Measurements from ENCODE around the gene TMEM163. TPM values are rescaled to one million over a fixed set of nuclear protein-coding genes. Genes with fewer than 3 reads are reported as not detected.

The TMEM163 gene
- total RNA-seq, 2 donors from 2014 or later: 16.2 to 27.5 TPM

- H3K9me3 ChIP-seq: no peaks in the 10 kb centered on the region
- ATAC-seq: peak; percentile 64
- DNase-seq: peak in 3 of 4 donors; percentile 42 to 65 (median 56)
- 35 to 37% methylated on average over 4 of the region's 4 CpGs for WGBS, 2 donors
- intact Hi-C loops (cut with DNase I): no loop called here
- TF ChIP-seq POLR2A (IDR thresholded peaks at IDR 0.05) (peak in 2 of 3 donors; percentile 38 to 53), CTCF (IDR thresholded peaks at IDR 0.05) (no peak)
- no peaks in the 10 kb centered on the region for H3K27me3 ChIP-seq
- H3K27ac ChIP-seq: peak overlapping the region; percentile 61 to 80 (median 74)
- peaks cover 91% of the 10 kb centered on the region for H3K4me1 ChIP-seq
- H3K4me3 ChIP-seq: no peak overlapping the region
- H3K36me3 ChIP-seq (replicated peaks in 1 of 2; ENCODE audit: insufficient read depth in 1 of 2, low read depth in 2 of 2): no peaks in the 10 kb centered on the region
These were observed 44.1 kb downstream of the TMEM163 start for GRCh38 chr2:134674687-134675086.

GRCh38 chr2:134671513-134671912 lies 47.3 kb downstream of the TMEM163 start:
- intact Hi-C loops (cut with DNase I): no loop called here
- H3K36me3 ChIP-seq (replicated peaks in 1 of 2; ENCODE audit: insufficient read depth in 1 of 2, low read depth in 2 of 2): no peaks in the 10 kb centered on the region
- WGBS, 2 donors: 43 to 44% methylated on average over 1 of the region's 1 CpG
- H3K4me3 ChIP-seq: no peak overlapping the region
- DNase-seq (no peak), ATAC-seq (no peak)
- H3K27me3 ChIP-seq: no peaks in the 10 kb centered on the region
- no peaks in the 10 kb centered on the region for H3K9me3 ChIP-seq
- peaks cover 94% of the 10 kb centered on the region for H3K4me1 ChIP-seq
- TF ChIP-seq POLR2A (IDR thresholded peaks at IDR 0.05) (no peak), CTCF (IDR thresholded peaks at IDR 0.05) (no peak)
- peak overlapping the region; percentile 84 to 94 (median 89) for H3K27ac ChIP-seq

- 4 to 7% methylated on average over 4 of the region's 4 CpGs for WGBS, 2 donors
- TF ChIP-seq CTCF (IDR thresholded peaks at IDR 0.05): no peak
- peak; percentile 23 to 66 (median 59) for TF ChIP-seq POLR2A (IDR thresholded peaks at IDR 0.05)
- H3K4me3 ChIP-seq: no peak overlapping the region
- ATAC-seq: peak; percentile 78
- H3K4me1 ChIP-seq: peaks cover 92% of the 10 kb centered on the region
- H3K27me3 ChIP-seq: no peaks in the 10 kb centered on the region
- H3K27ac ChIP-seq: peak overlapping the region; percentile 84 to 94 (median 89)
- H3K9me3 ChIP-seq: no peaks in the 10 kb centered on the region
- DNase-seq: peak; percentile 90 to 95 (median 94)
- H3K36me3 ChIP-seq (replicated peaks in 1 of 2; ENCODE audit: insufficient read depth in 1 of 2, low read depth in 2 of 2): no peaks in the 10 kb centered on the region
- intact Hi-C loops (cut with DNase I): no loop called here
These were observed 47.8 kb downstream of the TMEM163 start for GRCh38 chr2:134670955-134671354.

GRCh38 chr2:134669731-134670669 lies 48.8 kb downstream of the TMEM163 start:
- peak in 2 of 7 experiments; percentile 5 to 8 for TF ChIP-seq CTCF (IDR thresholded peaks at IDR 0.05)
- TF ChIP-seq POLR2A (IDR thresholded peaks at IDR 0.05): no peak
- Histone ChIP-seq H3K4me1 (peaks cover 82% of the 10 kb centered on the region), H3K4me3 (no peak overlapping the region), H3K9me3 (no peaks in the 10 kb centered on the region), H3K27me3 (no peaks in the 10 kb centered on the region), H3K27ac (peak overlapping the region; percentile 84 to 94 (median 89)), H3K36me3 (replicated peaks in 1 of 2; ENCODE audit: insufficient read depth in 1 of 2, low read depth in 2 of 2) (no peaks in the 10 kb centered on the region)
- intact Hi-C loops (cut with DNase I): no loop called here
- WGBS, 2 donors: 47 to 57% methylated on average over 10 to 12 of the region's 12 CpGs
- DNase-seq (peak; percentile 80 to 89 (median 86)), ATAC-seq (peak; percentile 73)

All from body of pancreas (tissue), 4 donors.